GM06990 (cell line): ENCODE results near the gene NQO1.

Source experiments
- DNase-seq: peaks from one replicate; pipeline ENCODE4 v3.0.0-alpha.2; 2011; ENCODE audit not compliant: insufficient read length; ENCODE audit errors: extremely low read depth
- H3K27me3 ChIP-seq: replicated peaks from 2 replicates; pipeline ENCODE4 v1.6.0; 2011; ENCODE audit warnings: low read length; ENCODE audit not compliant: control insufficient read depth, insufficient read depth
- H3K36me3 ChIP-seq: 2 replicates; pipeline ENCODE4 v1.5.1; 2011; ENCODE audit warnings: low read length; ENCODE audit not compliant: control insufficient read depth, insufficient read depth
- H3K4me3 ChIP-seq: replicated peaks from 2 replicates; pipeline ENCODE4 v1.5.1; 2011; ENCODE audit warnings: low read depth, mild to moderate bottlenecking, control low read depth, low read length
- TF ChIP-seq, protein P1 (sequence below): IDR thresholded peaks from 2 replicates; pipeline ENCODE4 v1.5.1; 2011; ENCODE audit warnings: low read length, control low read depth, mild to moderate bottlenecking, inconsistent platforms; ENCODE audit not compliant: insufficient read depth, poor library complexity, severe bottlenecking

The NQO1 gene

DNA sequence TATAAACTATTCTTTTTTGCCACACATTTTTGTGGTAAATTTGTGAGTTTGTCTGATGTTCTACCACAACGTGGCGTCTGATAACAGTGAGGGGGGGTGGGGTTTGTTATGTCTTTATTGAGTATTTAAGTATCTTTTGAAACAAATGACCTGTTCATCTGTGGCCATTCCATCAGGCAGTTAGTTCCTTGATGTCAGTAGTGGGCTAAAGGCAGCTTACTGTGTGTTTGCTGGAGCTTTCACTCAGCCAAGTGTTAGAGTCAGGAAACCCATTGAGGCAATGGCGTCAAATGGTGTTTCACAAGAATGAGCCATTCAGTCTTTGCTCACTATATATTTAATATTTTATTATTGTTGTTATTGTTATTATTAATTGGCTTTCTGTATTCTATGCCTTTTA is 28.0 kb downstream of the NQO1 start:
- DNase-seq, result no peak
- TF ChIP-seq, protein P1, sequence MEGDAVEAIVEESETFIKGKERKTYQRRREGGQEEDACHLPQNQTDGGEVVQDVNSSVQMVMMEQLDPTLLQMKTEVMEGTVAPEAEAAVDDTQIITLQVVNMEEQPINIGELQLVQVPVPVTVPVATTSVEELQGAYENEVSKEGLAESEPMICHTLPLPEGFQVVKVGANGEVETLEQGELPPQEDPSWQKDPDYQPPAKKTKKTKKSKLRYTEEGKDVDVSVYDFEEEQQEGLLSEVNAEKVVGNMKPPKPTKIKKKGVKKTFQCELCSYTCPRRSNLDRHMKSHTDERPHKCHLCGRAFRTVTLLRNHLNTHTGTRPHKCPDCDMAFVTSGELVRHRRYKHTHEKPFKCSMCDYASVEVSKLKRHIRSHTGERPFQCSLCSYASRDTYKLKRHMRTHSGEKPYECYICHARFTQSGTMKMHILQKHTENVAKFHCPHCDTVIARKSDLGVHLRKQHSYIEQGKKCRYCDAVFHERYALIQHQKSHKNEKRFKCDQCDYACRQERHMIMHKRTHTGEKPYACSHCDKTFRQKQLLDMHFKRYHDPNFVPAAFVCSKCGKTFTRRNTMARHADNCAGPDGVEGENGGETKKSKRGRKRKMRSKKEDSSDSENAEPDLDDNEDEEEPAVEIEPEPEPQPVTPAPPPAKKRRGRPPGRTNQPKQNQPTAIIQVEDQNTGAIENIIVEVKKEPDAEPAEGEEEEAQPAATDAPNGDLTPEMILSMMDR, result no peak
- Histone ChIP-seq H3K4me3 (no peak overlapping the region), H3K27me3 (no peaks in the 10 kb centered on the region), H3K36me3 (peaks cover 12% of the 10 kb centered on the region)

DNA sequence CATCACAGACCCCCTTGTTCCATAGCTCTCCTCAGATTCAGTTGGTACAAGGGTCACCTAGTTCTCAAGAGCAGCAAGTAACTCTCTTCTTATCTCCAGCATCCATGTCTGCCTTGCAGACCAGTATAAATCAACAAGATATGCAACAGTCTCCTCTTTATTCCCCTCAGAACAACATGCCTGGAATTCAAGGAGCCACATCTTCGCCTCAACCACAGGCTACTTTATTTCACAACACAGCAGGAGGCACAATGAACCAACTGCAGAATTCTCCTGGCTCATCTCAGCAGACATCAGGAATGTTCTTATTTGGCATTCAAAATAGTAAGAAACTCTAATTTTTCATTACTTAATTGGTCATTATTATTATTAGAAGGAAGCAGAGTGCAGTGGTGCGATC is 32.4 kb downstream of the NQO1 start:
- Histone ChIP-seq H3K36me3 (peaks cover 23% of the 10 kb centered on the region), H3K4me3 (no peak overlapping the region), H3K27me3 (no peaks in the 10 kb centered on the region)
- DNase-seq, result no peak
- TF ChIP-seq, protein P1, result no peak

DNA sequence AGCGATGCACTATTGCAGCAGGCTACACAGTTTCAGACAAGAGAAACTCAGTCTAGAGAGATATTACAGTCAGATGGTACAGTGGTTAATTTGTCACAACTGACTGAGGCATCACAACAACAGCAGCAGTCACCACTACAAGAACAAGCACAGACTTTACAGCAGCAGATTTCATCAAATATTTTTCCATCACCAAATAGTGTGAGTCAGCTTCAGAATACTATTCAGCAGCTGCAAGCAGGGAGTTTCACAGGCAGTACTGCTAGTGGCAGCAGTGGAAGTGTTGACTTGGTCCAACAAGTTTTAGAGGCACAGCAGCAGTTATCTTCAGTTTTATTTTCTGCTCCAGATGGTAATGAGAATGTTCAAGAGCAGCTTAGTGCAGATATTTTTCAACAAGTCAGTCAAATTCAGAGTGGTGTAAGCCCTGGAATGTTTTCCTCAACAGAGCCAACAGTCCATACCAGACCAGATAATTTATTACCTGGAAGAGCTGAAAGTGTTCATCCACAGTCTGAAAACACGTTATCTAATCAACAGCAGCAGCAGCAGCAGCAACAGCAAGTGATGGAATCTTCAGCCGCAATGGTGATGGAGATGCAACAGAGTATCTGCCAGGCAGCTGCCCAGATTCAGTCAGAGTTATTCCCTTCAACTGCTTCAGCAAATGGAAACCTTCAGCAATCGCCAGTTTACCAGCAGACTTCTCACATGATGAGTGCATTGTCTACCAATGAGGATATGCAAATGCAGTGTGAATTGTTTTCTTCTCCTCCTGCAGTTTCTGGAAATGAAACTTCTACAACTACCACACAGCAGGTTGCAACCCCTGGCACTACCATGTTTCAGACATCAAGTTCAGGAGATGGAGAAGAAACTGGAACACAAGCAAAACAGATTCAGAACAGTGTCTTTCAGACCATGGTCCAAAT is 34.1 kb downstream of the NQO1 start:
- no peak for DNase-seq
- no peak overlapping the region for H3K4me3 ChIP-seq
- TF ChIP-seq, protein P1, result no peak
- no peaks in the 10 kb centered on the region for H3K27me3 ChIP-seq
- H3K36me3 ChIP-seq, result peaks cover 22% of the 10 kb centered on the region

DNA sequence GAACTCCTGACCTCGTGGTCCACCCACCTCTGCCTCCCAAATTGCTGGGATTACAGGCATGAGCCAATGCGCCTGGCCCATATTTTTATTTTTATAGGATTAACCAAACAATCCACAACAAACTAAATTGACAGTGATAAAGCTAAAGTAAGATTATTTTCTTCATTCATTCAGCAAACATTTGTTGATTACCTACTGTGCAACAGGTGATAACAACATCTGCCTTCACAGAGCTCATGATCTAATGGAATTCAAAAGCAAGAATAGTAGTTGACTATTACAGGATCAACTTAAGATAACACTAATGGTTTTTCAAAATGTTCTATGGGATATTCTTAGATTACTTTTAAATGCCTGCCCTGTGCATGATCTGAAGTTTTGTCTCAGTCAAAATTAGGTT is 37.8 kb downstream of the NQO1 start:
- TF ChIP-seq, protein P1, result no peak

DNA sequence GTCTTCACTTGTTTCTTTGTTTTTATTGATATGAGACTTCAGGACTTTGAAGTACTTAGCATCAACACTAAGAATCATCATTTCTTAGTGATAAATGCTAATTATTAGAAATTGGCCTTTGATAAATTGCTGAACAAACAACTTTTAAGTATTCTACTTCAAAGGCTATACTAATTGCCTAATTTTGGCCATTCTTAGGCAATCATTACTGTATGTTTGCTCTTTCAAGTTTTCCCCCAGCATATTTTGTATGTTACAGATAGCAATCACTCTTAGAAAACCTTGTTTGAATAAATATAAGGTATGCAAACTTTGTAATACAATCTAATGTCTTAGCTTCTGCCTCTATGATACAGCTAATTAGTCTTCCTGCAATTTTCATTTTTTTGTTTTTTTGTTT is 46.0 kb downstream of the NQO1 start:
- H3K36me3 ChIP-seq, result peaks cover 9% of the 10 kb centered on the region
- TF ChIP-seq, protein P1, result no peak
- H3K4me3 ChIP-seq, result no peak overlapping the region
- DNase-seq, result no peak
- H3K27me3 ChIP-seq, result no peaks in the 10 kb centered on the region

More for the DNA sequence above, 37.8 kb downstream of the NQO1 start:
- H3K27me3 ChIP-seq, result no peaks in the 10 kb centered on the region
- no peak for DNase-seq
- no peak overlapping the region for H3K4me3 ChIP-seq
- H3K36me3 ChIP-seq, result peaks cover 17% of the 10 kb centered on the region
